Tibial nerve (tissue), 4 donors: ENCODE results near the gene IRX3.

Source experiments
- CTCF ChIP-seq, 5 experiments: fragments of 200-600 bp in 3 of 5; fragments of 450-650 bp in 2 of 5; sonication (generic) in 3 of 5; IDR thresholded peaks; one replicate each; pipeline ENCODE4 v1.5.1; 2016 to 2019; ENCODE audit warnings: antibody characterized with exemption in 5 of 5, mild to moderate bottlenecking in 3 of 5, moderate library complexity in 2 of 5
- EP300 ChIP-seq, 2 donors: sonication (generic); formaldehyde crosslinking; IDR thresholded peaks; one replicate each; pipeline ENCODE4 v1.6.1; 2017; ENCODE audit warnings: antibody characterized with exemption in 2 of 2, mild to moderate bottlenecking in 1 of 2

GRCh38 chr16:54270711-54271110 is 15.9 kb downstream of the IRX3 start:
- TF ChIP-seq CTCF (IDR thresholded peaks at IDR 0.05) (no peak), EP300 (IDR thresholded peaks at IDR 0.05) (no peak)
